ENCODE measurements around the gene ARSG. TPM values are rescaled to one million over a fixed set of nuclear protein-coding genes. Genes with fewer than 3 reads are reported as not detected.

Gene ARSG
- total and polyA plus RNA-seq, 2 of the 13 experiments (the other 11 are each of a cell fraction or from before 2014, with no cell fraction given): 3.7 to 15.2 TPM

GRCh38 chr17:68327823-68328557, 36.7 kb downstream of the ARSG start:
- no TSS peak for BruUV-seq (replicated peaks)
- ChIA-PET POLR2A (interaction anchor here (1.2 kb wide), 1 partner anchor 55 kb away, joined by 4 read pairs; no protein-coding TSS in a partner anchor), CTCF (ENCODE audit: low intra/inter-chr PET ratio, low total read pairs) (no interaction called here)
- Histone ChIP-seq H3K27me3 (ENCODE audit: control insufficient read depth in 1 of 2, insufficient read depth in 2 of 2, low read length in 2 of 2) (no peaks in the 10 kb centered on the region), H3K36me3 (replicated peaks in 1 of 2; ENCODE audit: control insufficient read depth in 1 of 2, insufficient read depth in 2 of 2, low read length in 2 of 2) (no peaks in the 10 kb centered on the region), H2AFZ (ENCODE audit: low read length) (no peak overlapping the region), H3K9me3 (ENCODE audit: low read length) (peaks cover 7% of the 10 kb centered on the region; the same call in 1 of the 2 replicates), H3K9ac (ENCODE audit: insufficient read depth, low read depth, low read length) (no peak overlapping the region), H3K4me2 (ENCODE audit: low read depth, low read length) (no peak overlapping the region), H3K4me1 (ENCODE audit: insufficient read depth, low read length) (peaks cover under 1% of the 10 kb centered on the region; the same call in 1 of the 2 replicates), H3K4me3 (replicated peaks in 1 of 3; ENCODE audit: insufficient read depth in 1 of 3, low read depth in 2 of 3, low read length in 3 of 3) (no peak overlapping the region), H3K27ac (ENCODE audit: extremely low read length, insufficient read depth, low read length) (no peak overlapping the region), H3K79me2 (ENCODE audit: insufficient read depth, low read length) (no peaks in the 10 kb centered on the region), H4K20me1 (ENCODE audit: insufficient read depth, low read length) (no peaks in the 10 kb centered on the region)
- intact Hi-C loops (cut with micrococcal nuclease; ENCODE audit: unreplicated experiment): no loop called here
- DNase-seq (ENCODE audit: low spot score) (no peak), ATAC-seq (no peak; the same call in 2 of the 3 replicates), FAIRE-seq (no peak)
- TF ChIP-seq ZNF619 (CRISPR knock-in tag; IDR thresholded peaks at IDR 0.05) (no peak), PHB2 (IDR thresholded peaks at IDR 0.05; ENCODE audit: partially characterized antibody) (no peak), MTF1 (CRISPR knock-in tag; IDR thresholded peaks at IDR 0.05) (no peak), KMT2B (CRISPR knock-in tag; IDR thresholded peaks at IDR 0.05) (no peak), ZNF687 (CRISPR knock-in tag; IDR thresholded peaks at IDR 0.05) (no peak), STAG1 (CRISPR knock-in tag; IDR thresholded peaks at IDR 0.05) (peak; percentile 50), BHLHE40 (IDR thresholded peaks at IDR 0.05; ENCODE audit: low read length) (no peak), RORA (CRISPR knock-in tag; IDR thresholded peaks at IDR 0.05) (no peak), ZBTB38 (CRISPR knock-in tag; IDR thresholded peaks at IDR 0.05) (no peak), ZNF30 (CRISPR knock-in tag; IDR thresholded peaks at IDR 0.05) (no peak), CTCF (CRISPR knock-in tag; IDR thresholded peaks at IDR 0.05) (peak; percentile 56), TIGD3 (CRISPR knock-in tag; IDR thresholded peaks at IDR 0.05; ENCODE audit: borderline replicate concordance) (no peak), SMC3 (IDR thresholded peaks at IDR 0.05; ENCODE audit: low read length) (peak; percentile 29; the same call in 1 of the 2 replicates), ZNF629 (CRISPR knock-in tag; conservative IDR thresholded peaks at IDR 0.05) (peak; percentile 78; the same call in 1 of the 2 replicates), GTF2F1 (IDR thresholded peaks at IDR 0.05; ENCODE audit: low read length) (no peak), ZNF34 (CRISPR knock-in tag; IDR thresholded peaks at IDR 0.05; ENCODE audit: borderline replicate concordance) (no peak)
- in situ Hi-C loops (cut with HindIII; ENCODE audit: extremely low pct_ligation_motif_present, low pct_unique_long_range_greater_than_20kb): no loop called here
- 90% methylated on average over 8 of the region's 8 CpGs for WGBS (ENCODE audit: low lambda C conversion rate)
